Activated naive CD4-positive, alpha-beta T cell treated with anti-CD3 and anti-CD28 coated beads, Interleukin-2, amount 50 U/mL, for 16 hours (primary cell): Measurements from ENCODE around the gene SCYGR8.

ENCODE experiments used
- DNase-seq: peaks from one replicate; pipeline ENCODE4 v3.0.0-alpha.2; 2020

SCYGR8 gene

GRCh38 chr2:227765788-227766372 is 20.2 kb downstream of the SCYGR8 start:
- no peak for DNase-seq

GRCh38 chr2:227766373-227766883 is 20.7 kb downstream of the SCYGR8 start:
- peak; percentile 61 for DNase-seq

DNA sequence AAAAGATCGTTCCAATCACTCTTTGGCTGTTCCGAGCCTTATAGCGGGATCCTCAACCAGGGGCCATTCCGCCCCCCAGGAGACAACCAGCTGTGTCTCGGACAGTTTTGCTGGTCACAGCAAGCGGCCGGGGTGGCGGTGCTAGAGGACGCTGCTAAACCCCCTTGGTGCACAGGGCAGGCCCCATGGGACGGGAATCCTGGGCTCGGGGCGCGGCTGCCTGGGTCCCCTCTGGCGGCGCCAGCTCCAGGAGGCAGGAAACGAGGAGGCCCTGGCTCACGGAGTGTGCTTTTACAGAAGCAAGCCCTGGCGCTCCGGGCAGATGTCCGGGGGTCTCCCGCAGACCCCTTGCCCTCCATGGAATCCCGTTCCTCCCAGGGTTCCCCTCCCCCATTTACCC is 22.1 kb downstream of the SCYGR8 start:
- no peak for DNase-seq

GRCh38 chr2:227772197-227772661 is 26.5 kb downstream of the SCYGR8 start:
- DNase-seq, result no peak

- no peak for DNase-seq
Measured at GRCh38 chr2:227772932-227773331, 27.2 kb downstream of the SCYGR8 start.

- DNase-seq, result no peak
Measured at GRCh38 chr2:227774011-227774624, 28.4 kb downstream of the SCYGR8 start.

DNA sequence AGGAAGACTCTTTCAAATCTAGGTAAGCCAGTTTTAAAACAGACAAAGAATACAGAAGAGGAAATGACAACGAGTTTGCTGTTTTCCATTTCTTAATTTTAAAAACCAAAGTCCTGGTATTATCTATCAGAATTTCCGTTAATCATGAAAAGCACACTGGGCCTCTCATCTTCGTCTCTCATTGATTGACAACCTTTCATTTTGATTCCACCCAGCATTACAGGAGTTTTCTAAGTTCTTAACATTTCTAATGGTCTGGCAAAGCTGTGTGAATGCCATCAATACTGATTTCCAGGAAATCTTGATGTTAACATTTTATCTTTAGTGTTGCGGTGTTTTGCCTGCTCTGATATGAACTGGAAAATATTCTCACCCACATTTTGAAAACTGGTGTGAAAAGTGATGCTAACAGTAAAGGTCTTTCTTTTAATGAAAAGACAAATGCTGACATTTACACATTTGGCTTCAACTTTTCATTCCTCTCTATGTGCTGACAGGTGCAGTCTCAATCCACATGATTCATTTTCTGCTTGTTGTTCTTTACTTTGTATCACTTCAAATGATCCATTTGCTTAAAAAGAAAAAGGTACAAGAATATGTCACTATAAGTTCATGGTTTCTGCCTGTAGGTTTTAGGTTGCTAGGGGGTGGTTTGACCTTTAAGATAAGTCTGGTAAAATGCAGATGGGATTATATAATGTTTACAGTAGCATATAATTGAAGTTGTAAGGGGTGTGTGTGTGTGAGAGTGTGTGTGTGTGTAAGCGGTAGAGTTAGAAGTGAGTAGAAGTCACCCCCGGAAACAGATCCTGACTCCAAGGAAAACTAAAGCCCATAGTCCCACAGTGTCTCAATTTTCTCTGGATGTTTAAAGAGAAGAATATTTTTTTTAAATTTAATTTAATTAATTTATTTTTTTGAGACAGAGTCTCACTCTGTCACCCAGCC is 29.5 kb downstream of the SCYGR8 start:
- DNase-seq, result no peak

DNA sequence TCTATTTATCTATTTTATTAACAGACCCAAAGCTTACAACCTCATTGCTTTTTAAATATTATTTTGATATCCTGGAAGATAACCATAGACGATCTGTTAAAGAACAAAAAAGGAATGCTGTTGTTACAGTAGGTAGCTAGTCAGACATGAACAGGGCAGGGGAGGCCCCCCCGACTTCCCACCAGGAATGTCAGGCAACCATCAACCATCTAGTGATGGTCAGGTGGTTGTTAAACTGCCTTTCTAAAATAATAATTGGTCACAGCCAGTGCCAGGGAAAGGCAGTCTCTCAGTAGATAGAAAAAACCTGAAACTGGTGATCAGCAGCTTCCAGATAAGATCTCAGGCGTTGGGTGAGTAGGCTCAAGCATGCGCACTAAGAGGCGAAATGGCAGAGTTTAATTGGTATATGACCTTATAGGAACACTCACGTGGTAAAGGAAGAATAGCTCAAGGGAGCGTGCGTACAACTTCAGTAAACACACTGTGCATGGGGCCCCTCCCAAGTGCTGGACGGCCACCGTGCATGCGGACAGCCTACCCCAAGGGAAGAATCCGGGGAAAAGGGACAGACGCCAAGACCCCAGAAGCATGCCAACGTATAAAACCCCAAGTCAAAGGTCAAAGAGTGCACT is 35.4 kb downstream of the SCYGR8 start:
- no peak for DNase-seq

GRCh38 chr2:227781841-227782240 is 36.1 kb downstream of the SCYGR8 start:
- DNase-seq, result no peak

GRCh38 chr2:227782804-227783203 is 37.1 kb downstream of the SCYGR8 start:
- DNase-seq, result no peak

GRCh38 chr2:227783404-227784138 is 37.9 kb downstream of the SCYGR8 start:
- DNase-seq, result no peak

- DNase-seq, result no peak
Measured at GRCh38 chr2:227785293-227785692, 39.6 kb downstream of the SCYGR8 start.

- DNase-seq, result no peak
Measured at GRCh38 chr2:227788561-227789018, 42.9 kb downstream of the SCYGR8 start.

DNA sequence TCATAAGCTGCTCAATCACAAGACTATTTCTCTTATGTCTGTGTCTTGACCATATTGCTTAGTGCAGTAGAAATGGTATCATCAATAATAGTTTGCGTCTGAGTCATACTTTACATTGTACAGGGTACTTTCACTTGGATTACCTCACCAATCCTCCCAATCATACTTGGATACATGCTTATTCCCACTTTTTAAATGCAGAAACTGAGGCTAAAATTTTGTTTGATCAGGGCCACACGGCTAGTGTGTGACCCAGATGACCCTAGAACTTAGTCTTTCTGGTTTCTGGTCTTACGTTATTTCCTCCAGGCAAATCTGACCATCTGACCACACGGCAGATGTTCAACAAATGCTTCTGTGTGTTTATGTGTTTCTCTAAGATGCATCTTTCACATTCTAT is 44.1 kb downstream of the SCYGR8 start:
- DNase-seq, result no peak

DNA sequence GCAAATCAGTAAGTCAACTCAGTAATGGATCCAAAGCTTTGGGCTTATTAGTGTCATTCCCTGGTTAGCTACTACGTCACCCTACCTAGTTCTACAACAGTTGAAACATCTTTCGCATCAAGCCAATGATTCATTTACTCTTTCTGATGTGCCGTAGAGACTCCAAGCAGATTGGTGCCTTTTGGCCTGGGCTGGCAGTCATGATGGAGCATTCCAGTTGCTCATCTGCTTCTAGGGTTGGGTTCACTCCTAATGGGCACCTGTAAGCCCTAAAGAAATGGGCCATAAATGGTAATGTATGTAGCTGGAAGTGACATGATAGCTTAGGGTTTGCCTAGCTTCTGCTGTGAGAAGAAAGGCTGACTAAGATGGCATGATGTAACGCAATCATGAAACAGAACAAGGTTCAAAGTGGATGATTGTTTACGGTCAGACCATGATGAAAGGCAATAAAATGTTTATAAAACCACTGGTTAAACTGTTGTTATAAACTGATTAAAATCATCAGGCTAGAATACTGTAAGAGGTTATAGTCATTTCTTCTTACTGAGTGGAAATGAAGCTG is 47.5 kb downstream of the SCYGR8 start:
- no peak for DNase-seq
